ENCODE results near the gene PIAS2.
"Not testable (repeated sequence)": the region's sequence is repeated elsewhere in the genome, so short reads cannot be mapped to it uniquely, and the experiment has no call there.

PIAS2 gene

DNA sequence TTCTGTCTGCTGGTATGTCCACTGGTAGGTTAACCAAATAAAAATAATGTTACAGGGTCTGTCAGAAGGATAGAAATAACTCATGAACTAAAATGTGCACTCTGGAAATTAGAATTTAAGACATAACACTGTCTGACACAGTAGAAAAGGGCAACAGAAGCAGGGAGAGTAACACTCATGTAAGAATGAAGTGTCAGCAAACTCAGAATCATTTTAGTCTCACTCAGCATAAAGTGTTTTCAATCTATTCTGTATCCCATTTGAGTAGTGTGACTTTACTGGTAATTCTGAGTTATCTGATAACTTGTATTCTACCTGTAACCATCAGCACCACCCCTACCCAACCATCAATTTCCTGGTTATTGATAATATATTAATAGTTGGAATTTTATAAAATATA is 68.3 kb downstream of the PIAS2 start:
- DNase-seq (ENCODE audit: extremely low spot score): no peak
- TF ChIP-seq TARDBP (IDR thresholded peaks at IDR 0.05) (no peak), SUZ12 (IDR thresholded peaks at IDR 0.05) (no peak), CTBP1 (IDR thresholded peaks at IDR 0.05; ENCODE audit: borderline replicate concordance) (no peak), ZNF384 (IDR thresholded peaks at IDR 0.05) (no peak), L3MBTL2 (conservative IDR thresholded peaks at IDR 0.05) (no peak), HDGF (IDR thresholded peaks at IDR 0.05; ENCODE audit: borderline replicate concordance) (no peak), FOXA1 (IDR thresholded peaks at IDR 0.05) (no peak), SP1 (IDR thresholded peaks at IDR 0.05) (no peak), NFRKB (IDR thresholded peaks at IDR 0.05) (no peak), BHLHE40 (IDR thresholded peaks at IDR 0.05; ENCODE audit: borderline replicate concordance) (no peak), FOXM1 (IDR thresholded peaks at IDR 0.05; ENCODE audit: borderline replicate concordance) (no peak), LEF1 (IDR thresholded peaks at IDR 0.05; ENCODE audit: borderline replicate concordance) (no peak), ELF4 (IDR thresholded peaks at IDR 0.05) (no peak), ARNT (IDR thresholded peaks at IDR 0.05) (no peak), FOXK2 (IDR thresholded peaks at IDR 0.05) (no peak)
- TF ChIP-seq, protein P1, sequence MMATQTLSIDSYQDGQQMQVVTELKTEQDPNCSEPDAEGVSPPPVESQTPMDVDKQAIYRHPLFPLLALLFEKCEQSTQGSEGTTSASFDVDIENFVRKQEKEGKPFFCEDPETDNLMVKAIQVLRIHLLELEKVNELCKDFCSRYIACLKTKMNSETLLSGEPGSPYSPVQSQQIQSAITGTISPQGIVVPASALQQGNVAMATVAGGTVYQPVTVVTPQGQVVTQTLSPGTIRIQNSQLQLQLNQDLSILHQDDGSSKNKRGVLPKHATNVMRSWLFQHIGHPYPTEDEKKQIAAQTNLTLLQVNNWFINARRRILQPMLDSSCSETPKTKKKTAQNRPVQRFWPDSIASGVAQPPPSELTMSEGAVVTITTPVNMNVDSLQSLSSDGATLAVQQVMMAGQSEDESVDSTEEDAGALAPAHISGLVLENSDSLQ (IDR thresholded peaks at IDR 0.05): no peak
- ChIA-PET POLR2A (no interaction called here), CTCF (no interaction called here)

- DNase-seq (ENCODE audit: extremely low spot score): no peak
- POLR2A ChIA-PET: no interaction called here
- no peak for TF ChIP-seq BHLHE40 (IDR thresholded peaks at IDR 0.05; ENCODE audit: borderline replicate concordance)
- TF ChIP-seq NFRKB (IDR thresholded peaks at IDR 0.05): no peak
- TF ChIP-seq HDGF (IDR thresholded peaks at IDR 0.05; ENCODE audit: borderline replicate concordance): no peak
- TF ChIP-seq, protein P1 (IDR thresholded peaks at IDR 0.05): no peak
- CTCF ChIA-PET: no interaction called here
Observed at GRCh38 chr18:46843372-46843771, 73.9 kb downstream of the PIAS2 start.

GRCh38 chr18:46842583-46842982 is 74.7 kb downstream of the PIAS2 start:
- ChIA-PET POLR2A (no interaction called here), CTCF (no interaction called here)
- no peak for TF ChIP-seq FOXM1 (IDR thresholded peaks at IDR 0.05; ENCODE audit: borderline replicate concordance)
- no peak for TF ChIP-seq L3MBTL2 (conservative IDR thresholded peaks at IDR 0.05)
- no peak for TF ChIP-seq ARNT (IDR thresholded peaks at IDR 0.05)
- no peak for TF ChIP-seq SP1 (IDR thresholded peaks at IDR 0.05)
- no peak for TF ChIP-seq ELF4 (IDR thresholded peaks at IDR 0.05)
- TF ChIP-seq, protein P1 (IDR thresholded peaks at IDR 0.05): no peak
- TF ChIP-seq BHLHE40 (IDR thresholded peaks at IDR 0.05; ENCODE audit: borderline replicate concordance): no peak
- no peak for DNase-seq (ENCODE audit: extremely low spot score)

DNA sequence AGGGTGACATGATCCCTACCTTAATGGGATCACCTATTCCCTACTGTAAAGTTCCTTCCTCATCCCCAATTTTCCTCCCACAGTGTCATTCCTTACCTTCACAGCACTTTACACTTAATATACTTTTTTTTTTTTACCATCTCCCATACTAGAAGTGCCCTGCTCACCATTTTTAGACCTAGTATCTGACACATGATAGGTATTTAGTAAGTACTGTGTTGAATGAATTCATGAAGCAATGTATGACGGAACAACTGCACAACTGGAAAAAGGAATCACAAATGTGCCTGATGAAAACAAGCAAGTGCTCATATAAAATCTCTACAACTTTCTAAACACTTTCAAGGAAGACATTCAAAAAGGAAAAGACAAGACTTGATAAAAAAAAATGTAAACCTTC is 83.4 kb downstream of the PIAS2 start:
- DNase-seq (ENCODE audit: extremely low spot score): no peak
- POLR2A ChIA-PET: no interaction called here
- CTCF ChIA-PET: no interaction called here
- TF ChIP-seq FOXM1 (IDR thresholded peaks at IDR 0.05; ENCODE audit: borderline replicate concordance) (no peak), ELF4 (IDR thresholded peaks at IDR 0.05) (no peak), SUZ12 (IDR thresholded peaks at IDR 0.05) (no peak), LEF1 (IDR thresholded peaks at IDR 0.05; ENCODE audit: borderline replicate concordance) (no peak)
- TF ChIP-seq, protein P1 (IDR thresholded peaks at IDR 0.05): no peak

DNA sequence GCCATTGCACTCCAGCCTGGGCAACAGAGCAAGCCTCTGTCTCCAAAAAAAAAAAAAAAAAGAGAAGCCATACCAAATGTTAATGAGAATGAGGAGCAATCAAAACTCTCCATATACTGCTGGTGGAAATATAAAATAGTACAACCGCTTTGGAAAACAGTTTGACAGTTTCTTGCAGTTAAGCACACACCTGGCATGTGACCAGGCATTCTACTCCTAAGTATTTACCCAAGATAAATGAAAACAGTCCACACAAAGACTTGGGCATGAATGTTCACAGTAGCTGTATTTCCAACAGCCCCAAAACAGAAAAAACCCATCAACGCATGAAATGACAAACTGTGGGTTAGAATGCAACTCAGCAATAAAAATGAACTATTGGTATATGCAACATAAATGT is 84.5 kb downstream of the PIAS2 start:
- POLR2A ChIA-PET: no interaction called here
- CTCF ChIA-PET: no interaction called here
- TF ChIP-seq CTBP1 (IDR thresholded peaks at IDR 0.05; ENCODE audit: borderline replicate concordance) (no peak), HDGF (IDR thresholded peaks at IDR 0.05; ENCODE audit: borderline replicate concordance) (no peak)
- DNase-seq (ENCODE audit: extremely low spot score): no peak

GRCh38 chr18:46832422-46832821 is 84.9 kb downstream of the PIAS2 start:
- POLR2A ChIA-PET; CTCF ChIA-PET; DNase-seq (ENCODE audit: extremely low spot score): not testable (repeated sequence)

- DNase-seq (ENCODE audit: extremely low spot score): no peak
- POLR2A ChIA-PET: no interaction called here
- CTCF ChIA-PET: no interaction called here
- no peak for TF ChIP-seq ZNF384 (IDR thresholded peaks at IDR 0.05)
- no peak for TF ChIP-seq FOXK2 (IDR thresholded peaks at IDR 0.05)
- TF ChIP-seq SUZ12 (IDR thresholded peaks at IDR 0.05): no peak
- no peak for TF ChIP-seq FOXM1 (IDR thresholded peaks at IDR 0.05; ENCODE audit: borderline replicate concordance)
Observed at GRCh38 chr18:46831434-46831833, 85.9 kb downstream of the PIAS2 start.

DNA sequence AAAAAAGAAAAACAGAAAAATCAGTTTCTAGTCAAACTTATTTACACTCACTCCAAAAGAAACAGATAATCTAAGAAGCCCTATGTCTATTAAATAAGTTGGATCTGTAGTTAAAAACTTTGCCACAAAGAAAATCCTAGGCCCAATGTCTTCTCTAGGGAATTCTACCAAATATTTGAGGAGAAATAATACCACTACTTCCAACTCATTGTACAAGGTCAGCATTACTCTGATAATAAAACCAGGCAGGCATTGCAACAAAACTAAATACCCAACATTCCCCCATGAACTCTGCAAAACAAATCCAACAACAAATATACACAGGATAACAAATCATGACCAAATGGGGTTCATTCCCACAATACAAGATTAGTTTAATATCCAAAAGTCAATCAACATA is 86.7 kb downstream of the PIAS2 start:
- ChIA-PET CTCF (no interaction called here), POLR2A (no interaction called here)
- DNase-seq (ENCODE audit: extremely low spot score): no peak
- TF ChIP-seq ELF4 (IDR thresholded peaks at IDR 0.05): no peak
- TF ChIP-seq FOXK2 (IDR thresholded peaks at IDR 0.05): no peak
- TF ChIP-seq LEF1 (IDR thresholded peaks at IDR 0.05; ENCODE audit: borderline replicate concordance): no peak
- TF ChIP-seq SUZ12 (IDR thresholded peaks at IDR 0.05): no peak
- TF ChIP-seq BHLHE40 (IDR thresholded peaks at IDR 0.05; ENCODE audit: borderline replicate concordance): no peak
- TF ChIP-seq SP1 (IDR thresholded peaks at IDR 0.05): no peak
- TF ChIP-seq FOXA1 (IDR thresholded peaks at IDR 0.05): no peak
- TF ChIP-seq L3MBTL2 (conservative IDR thresholded peaks at IDR 0.05): no peak
- TF ChIP-seq ZNF384 (IDR thresholded peaks at IDR 0.05): no peak
- no peak for TF ChIP-seq ARNT (IDR thresholded peaks at IDR 0.05)
- TF ChIP-seq NFRKB (IDR thresholded peaks at IDR 0.05): no peak
- TF ChIP-seq CTBP1 (IDR thresholded peaks at IDR 0.05; ENCODE audit: borderline replicate concordance): no peak
- TF ChIP-seq TARDBP (IDR thresholded peaks at IDR 0.05): no peak
